Natural killer cell (primary cell): ENCODE results near the gene FLCN. TPM values are rescaled to one million over a fixed set of nuclear protein-coding genes. Genes with fewer than 3 reads are reported as not detected.

Experiments
- ATAC-seq, 3 donors: fragments of 150-1000 bp in 2 of 3; fragments of 200-7000 bp in 1 of 3; cut with Tn5 transposase; 1 replicate in 1 of 3; 2 replicates in 2 of 3; pipeline ENCODE4 v1.10.0; 2021; ENCODE audit warnings: mild to moderate bottlenecking in 2 of 3, moderate library complexity in 2 of 3
- DNase-seq, 2 donors: peaks; one replicate each; pipeline versions ENCODE4 v3.0.0 to v3.0.0-alpha.2; 2013 to 2021; ENCODE audit warnings: mixed read lengths in 1 of 2
- H3K27ac ChIP-seq: one replicate; pipeline ENCODE4 v1.5.1; 2013; ENCODE audit warnings: mild to moderate bottlenecking, low read length
- H3K27me3 ChIP-seq: one replicate; pipeline ENCODE4 v1.6.1; 2013; ENCODE audit warnings: low read length; ENCODE audit not compliant: control insufficient read depth, insufficient read depth
- H3K36me3 ChIP-seq: one replicate; pipeline ENCODE4 v1.6.1; 2013; ENCODE audit warnings: low read length; ENCODE audit not compliant: control insufficient read depth, insufficient read depth
- H3K4me1 ChIP-seq: one replicate; pipeline ENCODE4 v1.6.1; 2013; ENCODE audit warnings: low read length; ENCODE audit not compliant: control insufficient read depth, insufficient read depth
- H3K4me3 ChIP-seq: one replicate; pipeline ENCODE4 v1.5.1; 2013; ENCODE audit warnings: low read length
- H3K9me3 ChIP-seq: one replicate; pipeline ENCODE4 v1.6.1; 2013; ENCODE audit warnings: low read length; ENCODE audit not compliant: control insufficient read depth, insufficient read depth
- H3K27ac Mint-ChIP-seq, 2 donors: one replicate each; pipeline ENCODE4 v1.8.0; 2022; ENCODE audit warnings: mild to moderate bottlenecking in 2 of 2, mixed read lengths in 2 of 2, moderate library complexity in 1 of 2
- H3K27me3 Mint-ChIP-seq, 2 donors: one replicate each; pipeline ENCODE4 v1.8.0; 2022; ENCODE audit warnings: low read depth in 2 of 2, mixed read lengths in 2 of 2
- H3K36me3 Mint-ChIP-seq: one replicate; pipeline ENCODE4 v1.8.0; 2022; ENCODE audit warnings: mixed read lengths
- H3K4me1 Mint-ChIP-seq, 2 donors: one replicate each; pipeline ENCODE4 v1.8.0; 2022; ENCODE audit warnings: mixed read lengths in 2 of 2
- H3K4me3 Mint-ChIP-seq: one replicate; pipeline ENCODE4 v1.8.0; 2022; ENCODE audit warnings: mild to moderate bottlenecking, moderate library complexity, mixed read lengths
- H3K9me3 Mint-ChIP-seq, 2 donors: one replicate each; pipeline ENCODE4 v1.8.0; 2022; ENCODE audit warnings: mixed read lengths in 2 of 2
- WGBS: methylation state at CpG from one replicate; pipeline ENCODE4 v1.1.7; 2013; ENCODE audit warnings: missing lambda C conversion rate; ENCODE audit not compliant: insufficient coverage; 5-methylcytosine and 5-hydroxymethylcytosine counted together
- intact Hi-C: fragments of 100-400 bp; cut with micrococcal nuclease; formaldehyde crosslinking; loops from one replicate; pipeline ENCODE4 v1.14.2; 2022
- total RNA-seq, 4 donors: library from RNA; stranded (reverse); fragments of 120-200 nt in 1 of 4; gene quantifications; one replicate each; pipeline versions ENCODE4 v1.2.3 to v1.2.4, GENCODE V29; 2013 to 2022
- TF ChIP-seq, protein P1 (sequence below): fragments of 200-600 bp; IDR thresholded peaks from one replicate; pipeline ENCODE4 v1.8.0; 2022; ENCODE audit warnings: antibody characterized with exemption

Gene FLCN
- total RNA-seq, 3 donors from 2014 or later (not counting 1 experiment from before 2014, with no cell fraction given), result 26.7 to 43.6 (median 33.8) TPM

DNA sequence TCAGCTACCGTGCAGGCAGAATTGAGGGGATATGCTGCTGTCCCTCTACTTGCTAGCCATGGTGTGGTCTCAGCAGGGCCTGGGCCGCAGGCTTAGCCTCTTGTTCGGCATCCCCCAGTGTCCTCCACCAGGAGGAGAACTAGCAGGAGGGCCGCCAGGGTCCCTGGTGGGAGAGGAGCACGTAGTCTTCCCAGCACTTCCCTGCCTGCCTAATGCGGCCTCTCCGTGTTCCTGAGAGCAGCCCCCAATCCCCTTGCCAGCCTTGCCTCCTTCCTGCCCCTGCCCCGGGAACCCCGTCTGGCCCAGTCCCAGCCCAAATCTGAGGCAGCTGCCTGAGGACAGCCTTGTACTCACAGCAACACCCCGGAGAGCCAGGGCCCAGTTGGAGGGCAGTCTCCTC is 69.0 kb downstream of the FLCN start:
- Mint-ChIP-seq H3K4me1 (peaks cover 22 to 30% of the 10 kb centered on the region in 2 donors), H3K9me3 (no peaks in the 10 kb centered on the region), H3K27ac (no peak overlapping the region), H3K4me3 (no peak overlapping the region), H3K27me3 (no peaks in the 10 kb centered on the region), H3K36me3 (no peaks in the 10 kb centered on the region)
- WGBS, result 94% methylated on average over 10 of the region's 10 CpGs
- H3K4me3 ChIP-seq, result no peak overlapping the region
- TF ChIP-seq, protein P1, sequence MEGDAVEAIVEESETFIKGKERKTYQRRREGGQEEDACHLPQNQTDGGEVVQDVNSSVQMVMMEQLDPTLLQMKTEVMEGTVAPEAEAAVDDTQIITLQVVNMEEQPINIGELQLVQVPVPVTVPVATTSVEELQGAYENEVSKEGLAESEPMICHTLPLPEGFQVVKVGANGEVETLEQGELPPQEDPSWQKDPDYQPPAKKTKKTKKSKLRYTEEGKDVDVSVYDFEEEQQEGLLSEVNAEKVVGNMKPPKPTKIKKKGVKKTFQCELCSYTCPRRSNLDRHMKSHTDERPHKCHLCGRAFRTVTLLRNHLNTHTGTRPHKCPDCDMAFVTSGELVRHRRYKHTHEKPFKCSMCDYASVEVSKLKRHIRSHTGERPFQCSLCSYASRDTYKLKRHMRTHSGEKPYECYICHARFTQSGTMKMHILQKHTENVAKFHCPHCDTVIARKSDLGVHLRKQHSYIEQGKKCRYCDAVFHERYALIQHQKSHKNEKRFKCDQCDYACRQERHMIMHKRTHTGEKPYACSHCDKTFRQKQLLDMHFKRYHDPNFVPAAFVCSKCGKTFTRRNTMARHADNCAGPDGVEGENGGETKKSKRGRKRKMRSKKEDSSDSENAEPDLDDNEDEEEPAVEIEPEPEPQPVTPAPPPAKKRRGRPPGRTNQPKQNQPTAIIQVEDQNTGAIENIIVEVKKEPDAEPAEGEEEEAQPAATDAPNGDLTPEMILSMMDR, result no peak
- no peaks in the 10 kb centered on the region for H3K9me3 ChIP-seq
- H3K4me1 ChIP-seq, result peaks cover 22% of the 10 kb centered on the region
- DNase-seq (no peak), ATAC-seq (no peak)
- no peaks in the 10 kb centered on the region for H3K27me3 ChIP-seq
- peaks cover 66% of the 10 kb centered on the region for H3K36me3 ChIP-seq
- H3K27ac ChIP-seq, result no peak overlapping the region
- intact Hi-C loops, result no loop called here

DNA sequence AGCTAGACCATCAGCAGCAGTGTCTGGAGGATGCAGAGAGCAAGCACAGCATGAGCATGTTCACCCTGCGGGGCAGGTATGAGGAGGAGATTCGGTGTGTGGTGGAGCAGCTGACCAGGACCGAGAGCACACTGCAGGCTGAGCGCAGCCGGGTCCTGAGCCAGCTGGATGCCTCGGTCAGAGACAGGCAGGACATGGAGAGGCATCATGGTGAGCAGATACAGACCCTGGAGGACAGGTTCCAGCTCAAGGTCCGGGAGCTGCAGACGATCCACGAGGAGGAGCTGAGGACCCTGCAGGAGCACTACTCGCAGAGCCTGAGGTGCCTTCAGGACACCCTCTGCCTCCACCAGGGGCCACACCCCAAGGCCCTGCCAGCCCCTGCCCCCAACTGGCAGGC is 69.6 kb downstream of the FLCN start:
- WGBS, result 98% methylated on average over 10 of the region's 10 CpGs
- Mint-ChIP-seq H3K27me3 (no peaks in the 10 kb centered on the region), H3K9me3 (no peaks in the 10 kb centered on the region), H3K27ac (no peak overlapping the region), H3K4me1 (peaks cover 16 to 26% of the 10 kb centered on the region in 2 donors), H3K36me3 (peaks cover 4% of the 10 kb centered on the region), H3K4me3 (no peak overlapping the region)
- peaks cover 66% of the 10 kb centered on the region for H3K36me3 ChIP-seq
- no peaks in the 10 kb centered on the region for H3K9me3 ChIP-seq
- TF ChIP-seq, protein P1, result no peak
- intact Hi-C loops, result no loop called here
- no peak overlapping the region for H3K27ac ChIP-seq
- DNase-seq (no peak), ATAC-seq (no peak)
- H3K27me3 ChIP-seq, result no peaks in the 10 kb centered on the region
- H3K4me1 ChIP-seq, result peaks cover 16% of the 10 kb centered on the region
- no peak overlapping the region for H3K4me3 ChIP-seq

DNA sequence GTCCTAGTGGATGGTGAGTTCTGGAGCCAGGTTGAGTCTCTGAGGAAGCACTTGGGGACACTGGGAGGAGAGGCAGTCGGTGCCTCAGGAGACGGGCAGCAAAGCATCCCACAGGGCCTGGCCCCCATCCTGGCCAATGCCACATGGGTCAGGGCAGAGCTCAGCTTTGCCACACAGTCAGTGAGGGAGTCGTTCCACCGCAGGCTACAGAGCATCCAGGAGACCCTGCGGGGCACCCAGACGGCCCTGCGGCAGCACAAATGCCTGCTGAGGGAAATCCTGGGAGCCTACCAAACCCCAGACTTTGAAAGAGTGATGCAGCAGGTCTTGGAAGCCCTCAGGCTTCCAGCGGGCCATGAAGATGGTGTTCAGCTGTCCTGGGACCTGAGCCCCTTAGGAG is 70.5 kb downstream of the FLCN start:
- Histone ChIP-seq H3K4me3 (no peak overlapping the region), H3K4me1 (peaks cover 9% of the 10 kb centered on the region), H3K27ac (no peak overlapping the region), H3K27me3 (no peaks in the 10 kb centered on the region), H3K36me3 (peaks cover 70% of the 10 kb centered on the region), H3K9me3 (no peaks in the 10 kb centered on the region)
- Mint-ChIP-seq H3K4me3 (no peak overlapping the region), H3K4me1 (peaks cover 11 to 20% of the 10 kb centered on the region in 2 donors), H3K9me3 (no peaks in the 10 kb centered on the region), H3K27ac (no peak overlapping the region), H3K36me3 (peaks cover 8% of the 10 kb centered on the region), H3K27me3 (no peaks in the 10 kb centered on the region)
- TF ChIP-seq, protein P1, result no peak
- ATAC-seq (no peak), DNase-seq (no peak)
- WGBS, result 97% methylated on average over 8 of the region's 8 CpGs
- intact Hi-C loops, result no loop called here

DNA sequence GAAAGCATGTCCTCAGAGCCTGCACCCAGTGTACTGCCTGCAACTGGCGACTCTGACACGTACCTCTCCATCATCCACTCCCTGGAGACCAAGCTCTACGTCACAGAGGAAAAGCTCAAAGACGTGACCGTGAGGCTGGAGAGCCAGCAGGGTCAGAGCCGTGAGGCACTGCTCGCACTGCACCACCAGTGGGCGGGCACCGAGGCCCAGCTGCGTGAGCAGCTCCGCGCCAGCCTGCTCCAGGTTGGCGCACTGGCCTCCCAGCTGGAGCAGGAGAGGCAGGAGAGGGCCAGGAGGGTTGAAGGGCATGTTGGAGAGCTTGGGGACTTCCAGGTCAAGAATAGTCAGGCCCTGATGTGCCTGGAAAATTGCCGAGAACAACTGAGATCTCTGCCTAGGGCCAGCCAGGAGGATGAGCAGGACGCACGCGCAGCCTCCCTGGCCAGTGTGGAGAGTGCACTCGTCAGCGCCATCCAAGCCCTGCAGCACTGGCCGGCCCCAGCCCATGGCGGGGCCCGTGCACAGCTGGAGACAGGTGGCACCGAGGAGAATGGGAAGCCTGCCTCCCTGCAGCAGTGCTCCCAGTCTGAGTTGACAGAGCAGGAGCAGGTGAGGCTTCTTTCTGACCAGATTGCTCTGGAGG is 71.2 kb downstream of the FLCN start:
- DNase-seq (no peak), ATAC-seq (no peak)
- no peak overlapping the region for H3K4me3 Mint-ChIP-seq
- WGBS, result 96% methylated on average over 23 of the region's 23 CpGs
- Histone ChIP-seq H3K27ac (no peak overlapping the region), H3K9me3 (no peaks in the 10 kb centered on the region), H3K36me3 (peaks cover 74% of the 10 kb centered on the region), H3K4me3 (no peak overlapping the region), H3K4me1 (peaks cover 3% of the 10 kb centered on the region), H3K27me3 (no peaks in the 10 kb centered on the region)
- H3K27ac Mint-ChIP-seq, result no peak overlapping the region
- no peaks in the 10 kb centered on the region for H3K9me3 Mint-ChIP-seq
- TF ChIP-seq, protein P1, result no peak
- intact Hi-C loops, result no loop called here
- peaks cover 6 to 14% of the 10 kb centered on the region in 2 donors for H3K4me1 Mint-ChIP-seq
- H3K27me3 Mint-ChIP-seq, result no peaks in the 10 kb centered on the region
- H3K36me3 Mint-ChIP-seq, result peaks cover 8% of the 10 kb centered on the region
